NCI-H524 treated with DMSO at 0.1 percent for 48 hours (cell line): ENCODE results near the gene CHRNA9.
"Not testable (repeated sequence)": the region's sequence is repeated elsewhere in the genome, so short reads cannot be mapped to it uniquely, and the experiment has no call there.

Experiments
- DNase-seq: peaks from one replicate; lab custom pipeline; 2025; lab: John Stamatoyannopoulos, UW

CHRNA9 gene

GRCh38 chr4:40334591-40335524 lies at the start of gene CHRNA9:
TSS of gene CHRNA9 (plus strand) at chr4:40335333. CDS start at chr4:40335468, 135 bp downstream.
- no peak for DNase-seq

- no peak for DNase-seq
Measured at GRCh38 chr4:40285692-40286091, 49.4 kb upstream of the CHRNA9 start.

GRCh38 chr4:40288566-40288965 lies 46.6 kb upstream of the CHRNA9 start:
- DNase-seq, result no peak

GRCh38 chr4:40289366-40290188 lies 45.6 kb upstream of the CHRNA9 start:
- no peak for DNase-seq

- not testable (repeated sequence) for DNase-seq
Measured at GRCh38 chr4:40290611-40291186, 44.4 kb upstream of the CHRNA9 start.

GRCh38 chr4:40292313-40292759 lies 42.8 kb upstream of the CHRNA9 start:
- DNase-seq, result no peak

- no peak for DNase-seq
Measured at GRCh38 chr4:40294339-40294738, 40.8 kb upstream of the CHRNA9 start.

GRCh38 chr4:40295030-40295429 lies 40.1 kb upstream of the CHRNA9 start:
- not testable (repeated sequence) for DNase-seq

- no peak for DNase-seq
Measured at GRCh38 chr4:40295572-40295971, 39.6 kb upstream of the CHRNA9 start.

- no peak for DNase-seq
Measured at GRCh38 chr4:40299126-40299525, 36.0 kb upstream of the CHRNA9 start.

GRCh38 chr4:40299811-40300292 lies 35.3 kb upstream of the CHRNA9 start:
- no peak for DNase-seq

- DNase-seq, result no peak
Measured at GRCh38 chr4:40300371-40301162, 34.6 kb upstream of the CHRNA9 start.

- DNase-seq, result no peak
Measured at GRCh38 chr4:40301603-40302002, 33.5 kb upstream of the CHRNA9 start.

- no peak for DNase-seq
Measured at GRCh38 chr4:40303751-40304150, 31.4 kb upstream of the CHRNA9 start.

GRCh38 chr4:40305328-40306170 lies 29.6 kb upstream of the CHRNA9 start:
- no peak for DNase-seq

- DNase-seq, result no peak
Measured at GRCh38 chr4:40306226-40306625, 28.9 kb upstream of the CHRNA9 start.

- DNase-seq, result no peak
Measured at GRCh38 chr4:40306976-40307375, 28.2 kb upstream of the CHRNA9 start.

GRCh38 chr4:40307627-40308497 lies 27.3 kb upstream of the CHRNA9 start:
- DNase-seq, result no peak

- no peak for DNase-seq
Measured at GRCh38 chr4:40308528-40309122, 26.5 kb upstream of the CHRNA9 start.
